HUES6 (cell line): ENCODE measurements around the gene TRMT61A.

Experiments used
- H3K27ac ChIP-seq: 2 replicates; pipeline ENCODE4 v1.7.0; 2013; ENCODE audit warnings: low read depth, mild to moderate bottlenecking, low read length, inconsistent platforms
- H3K27me3 ChIP-seq: 2 replicates; pipeline ENCODE4 v1.6.1; 2013; ENCODE audit warnings: low read length; ENCODE audit not compliant: control insufficient read depth, insufficient read depth
- H3K36me3 ChIP-seq: 2 replicates; pipeline ENCODE4 v1.6.1; 2013; ENCODE audit warnings: low read length; ENCODE audit not compliant: control insufficient read depth, insufficient read depth
- H3K4me1 ChIP-seq: 2 replicates; pipeline ENCODE4 v1.6.1; 2013; ENCODE audit warnings: low read length; ENCODE audit not compliant: control insufficient read depth, insufficient read depth
- H3K4me3 ChIP-seq: 2 replicates; pipeline ENCODE4 v1.5.1; 2013; ENCODE audit warnings: low read depth, low read length
- H3K9ac ChIP-seq: one replicate; pipeline ENCODE4 v1.6.1; 2013; ENCODE audit warnings: mild to moderate bottlenecking, low read length
- H3K9me3 ChIP-seq: 2 replicates; pipeline ENCODE4 v1.6.1; 2013; ENCODE audit warnings: low read depth, low read length; ENCODE audit not compliant: control insufficient read depth, insufficient read depth

The TRMT61A gene

GRCh38 chr14:103499709-103500108 lies 29.3 kb upstream of the TRMT61A start:
- Histone ChIP-seq H3K9ac (no peak overlapping the region), H3K27me3 (no peaks in the 10 kb centered on the region), H3K9me3 (no peaks in the 10 kb centered on the region), H3K36me3 (peaks cover 65% of the 10 kb centered on the region), H3K4me3 (no peak overlapping the region), H3K27ac (no peak overlapping the region), H3K4me1 (no peaks in the 10 kb centered on the region)

GRCh38 chr14:103500148-103500990 lies 28.6 kb upstream of the TRMT61A start:
- Histone ChIP-seq H3K27me3 (no peaks in the 10 kb centered on the region), H3K36me3 (peaks cover 65% of the 10 kb centered on the region), H3K9me3 (no peaks in the 10 kb centered on the region), H3K4me1 (no peaks in the 10 kb centered on the region), H3K9ac (no peak overlapping the region), H3K27ac (no peak overlapping the region), H3K4me3 (no peak overlapping the region)

- no peaks in the 10 kb centered on the region for H3K27me3 ChIP-seq
- no peak overlapping the region for H3K9ac ChIP-seq
- H3K4me3 ChIP-seq, result no peak overlapping the region
- H3K9me3 ChIP-seq, result no peaks in the 10 kb centered on the region
- H3K36me3 ChIP-seq, result peaks cover 60% of the 10 kb centered on the region
- no peaks in the 10 kb centered on the region for H3K4me1 ChIP-seq
- no peak overlapping the region for H3K27ac ChIP-seq
Measured at GRCh38 chr14:103501041-103501870, 27.7 kb upstream of the TRMT61A start.

- H3K36me3 ChIP-seq, result peaks cover 60% of the 10 kb centered on the region
- no peak overlapping the region for H3K9ac ChIP-seq
- no peak overlapping the region for H3K27ac ChIP-seq
- no peaks in the 10 kb centered on the region for H3K9me3 ChIP-seq
- H3K27me3 ChIP-seq, result no peaks in the 10 kb centered on the region
- H3K4me3 ChIP-seq, result no peak overlapping the region
- H3K4me1 ChIP-seq, result no peaks in the 10 kb centered on the region
Measured at GRCh38 chr14:103501921-103502669, 26.9 kb upstream of the TRMT61A start.

GRCh38 chr14:103502877-103503276 lies 26.1 kb upstream of the TRMT61A start:
- no peak overlapping the region for H3K27ac ChIP-seq
- H3K4me3 ChIP-seq, result no peak overlapping the region
- H3K27me3 ChIP-seq, result no peaks in the 10 kb centered on the region
- H3K4me1 ChIP-seq, result no peaks in the 10 kb centered on the region
- H3K9me3 ChIP-seq, result no peaks in the 10 kb centered on the region
- H3K9ac ChIP-seq, result no peak overlapping the region
- peaks cover 68% of the 10 kb centered on the region for H3K36me3 ChIP-seq

- Histone ChIP-seq H3K4me3 (no peak overlapping the region), H3K4me1 (no peaks in the 10 kb centered on the region), H3K9ac (no peak overlapping the region), H3K36me3 (peaks cover 69% of the 10 kb centered on the region), H3K27ac (no peak overlapping the region), H3K27me3 (no peaks in the 10 kb centered on the region), H3K9me3 (no peaks in the 10 kb centered on the region)
Measured at GRCh38 chr14:103503296-103503695, 25.7 kb upstream of the TRMT61A start.

GRCh38 chr14:103504991-103505565 lies 23.9 kb upstream of the TRMT61A start:
- peaks cover 75% of the 10 kb centered on the region for H3K36me3 ChIP-seq
- H3K9me3 ChIP-seq, result no peaks in the 10 kb centered on the region
- H3K4me1 ChIP-seq, result no peaks in the 10 kb centered on the region
- no peak overlapping the region for H3K9ac ChIP-seq
- no peak overlapping the region for H3K4me3 ChIP-seq
- no peak overlapping the region for H3K27ac ChIP-seq
- H3K27me3 ChIP-seq, result no peaks in the 10 kb centered on the region

GRCh38 chr14:103507751-103508150 lies 21.2 kb upstream of the TRMT61A start:
- no peak overlapping the region for H3K27ac ChIP-seq
- no peaks in the 10 kb centered on the region for H3K9me3 ChIP-seq
- no peaks in the 10 kb centered on the region for H3K4me1 ChIP-seq
- no peaks in the 10 kb centered on the region for H3K27me3 ChIP-seq
- no peak overlapping the region for H3K9ac ChIP-seq
- no peak overlapping the region for H3K4me3 ChIP-seq
- H3K36me3 ChIP-seq, result peaks cover 65% of the 10 kb centered on the region

GRCh38 chr14:103508521-103509329 lies 20.3 kb upstream of the TRMT61A start:
- H3K27me3 ChIP-seq, result no peaks in the 10 kb centered on the region
- no peaks in the 10 kb centered on the region for H3K4me1 ChIP-seq
- H3K36me3 ChIP-seq, result peaks cover 59% of the 10 kb centered on the region
- no peak overlapping the region for H3K9ac ChIP-seq
- no peak overlapping the region for H3K27ac ChIP-seq
- no peaks in the 10 kb centered on the region for H3K9me3 ChIP-seq
- H3K4me3 ChIP-seq, result no peak overlapping the region
